ENCODE data around the gene EYS.

Gene EYS

DNA sequence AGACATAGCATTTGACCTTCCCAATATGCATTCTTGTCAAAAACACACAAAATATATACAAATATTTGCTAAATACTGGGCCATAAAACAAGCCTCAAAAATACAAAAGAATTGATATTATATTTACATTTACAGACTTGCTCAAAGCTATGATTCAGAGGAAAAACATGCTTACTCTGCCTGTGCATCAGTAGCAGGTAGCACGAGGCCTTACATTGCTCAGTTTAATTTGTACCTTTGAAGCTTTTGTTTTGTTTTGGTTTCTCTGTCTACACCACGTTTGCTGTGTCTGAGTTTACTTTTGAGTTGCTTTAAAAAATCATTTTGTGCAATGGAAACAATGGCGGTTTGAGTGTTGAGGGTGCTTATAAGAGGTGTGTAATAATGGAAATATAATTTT is 1972.1 kb downstream of the EYS start:
- TF ChIP-seq, protein P1, sequence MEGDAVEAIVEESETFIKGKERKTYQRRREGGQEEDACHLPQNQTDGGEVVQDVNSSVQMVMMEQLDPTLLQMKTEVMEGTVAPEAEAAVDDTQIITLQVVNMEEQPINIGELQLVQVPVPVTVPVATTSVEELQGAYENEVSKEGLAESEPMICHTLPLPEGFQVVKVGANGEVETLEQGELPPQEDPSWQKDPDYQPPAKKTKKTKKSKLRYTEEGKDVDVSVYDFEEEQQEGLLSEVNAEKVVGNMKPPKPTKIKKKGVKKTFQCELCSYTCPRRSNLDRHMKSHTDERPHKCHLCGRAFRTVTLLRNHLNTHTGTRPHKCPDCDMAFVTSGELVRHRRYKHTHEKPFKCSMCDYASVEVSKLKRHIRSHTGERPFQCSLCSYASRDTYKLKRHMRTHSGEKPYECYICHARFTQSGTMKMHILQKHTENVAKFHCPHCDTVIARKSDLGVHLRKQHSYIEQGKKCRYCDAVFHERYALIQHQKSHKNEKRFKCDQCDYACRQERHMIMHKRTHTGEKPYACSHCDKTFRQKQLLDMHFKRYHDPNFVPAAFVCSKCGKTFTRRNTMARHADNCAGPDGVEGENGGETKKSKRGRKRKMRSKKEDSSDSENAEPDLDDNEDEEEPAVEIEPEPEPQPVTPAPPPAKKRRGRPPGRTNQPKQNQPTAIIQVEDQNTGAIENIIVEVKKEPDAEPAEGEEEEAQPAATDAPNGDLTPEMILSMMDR (IDR thresholded peaks at IDR 0.05) = no peak

DNA sequence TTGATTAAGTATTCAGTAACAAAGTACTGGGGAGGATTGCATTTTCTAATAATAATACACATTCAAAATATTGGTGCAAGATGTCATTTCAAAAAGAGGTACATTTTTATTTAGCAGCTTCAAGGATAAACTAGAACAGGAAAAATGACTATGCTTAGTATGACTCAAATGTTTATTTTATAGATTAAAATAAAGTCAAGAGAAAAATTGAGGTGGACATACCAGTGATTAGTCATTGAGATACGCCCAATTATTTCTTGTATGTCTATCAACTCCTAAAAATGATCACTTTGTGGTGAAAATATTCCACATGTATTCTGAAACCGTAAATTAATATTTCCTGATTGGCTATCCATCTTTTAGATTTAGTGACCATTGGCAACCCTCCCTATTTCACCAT is 1974.7 kb downstream of the EYS start:
- TF ChIP-seq, protein P1 (IDR thresholded peaks at IDR 0.05) = no peak

DNA sequence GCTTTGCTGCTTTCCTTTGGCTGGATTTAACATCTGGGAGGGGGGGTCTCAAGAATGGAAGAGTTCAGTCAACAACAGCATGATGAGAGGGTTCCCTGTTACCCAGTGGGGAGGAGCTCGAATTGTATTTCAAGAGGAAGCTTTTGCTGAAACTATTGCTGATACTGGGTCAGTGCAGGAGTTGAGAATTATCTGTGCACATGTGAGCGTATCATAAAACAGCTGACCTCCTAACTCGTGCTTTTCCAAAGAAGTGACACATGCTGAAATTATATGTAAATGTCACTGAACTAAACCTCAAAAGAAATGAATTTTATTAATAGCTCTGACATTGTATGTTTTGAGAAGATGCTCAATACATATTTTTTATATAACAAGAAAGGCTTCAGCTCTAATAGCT is 1975.1 kb downstream of the EYS start:
- TF ChIP-seq, protein P1 (IDR thresholded peaks at IDR 0.05) = no peak

DNA sequence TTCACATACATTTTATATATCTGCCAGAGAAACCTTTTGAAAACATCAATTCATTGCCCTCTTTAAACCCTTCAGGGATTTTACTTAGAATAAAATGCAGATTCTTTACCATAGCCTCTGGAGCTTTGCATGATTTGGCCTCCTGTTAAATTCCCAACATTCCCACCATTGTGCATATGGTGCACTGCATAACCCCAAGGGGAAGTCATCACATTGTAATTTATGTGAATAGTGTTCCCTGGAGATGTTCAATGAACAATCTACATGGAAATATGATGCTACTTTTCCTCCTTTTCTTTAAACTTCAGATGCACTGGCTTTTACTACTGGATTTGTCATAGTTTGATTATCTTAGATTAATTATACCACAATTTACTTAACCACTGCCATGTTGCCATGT is 1976.7 kb downstream of the EYS start:
- TF ChIP-seq, protein P1 (IDR thresholded peaks at IDR 0.05) = no peak

DNA sequence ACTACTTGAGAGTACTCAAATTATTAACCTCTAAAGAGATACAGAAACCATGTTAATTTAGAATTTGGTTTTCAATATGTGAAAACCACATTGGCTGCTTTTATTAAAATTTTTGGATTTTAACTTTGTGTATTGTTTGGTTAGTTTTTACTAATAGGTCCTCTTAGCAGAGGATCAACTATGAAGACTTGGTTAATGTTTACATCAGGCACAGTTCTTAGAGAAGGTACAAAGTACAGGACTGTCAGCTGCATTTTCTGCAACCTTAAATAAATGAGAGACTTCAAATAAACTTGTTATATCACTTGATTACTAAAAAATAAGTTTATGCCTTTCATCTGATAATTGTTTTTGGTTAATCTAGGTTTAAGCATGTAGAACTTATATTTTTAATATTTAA is 1982.3 kb downstream of the EYS start:
- TF ChIP-seq, protein P1 (IDR thresholded peaks at IDR 0.05) = no peak

DNA sequence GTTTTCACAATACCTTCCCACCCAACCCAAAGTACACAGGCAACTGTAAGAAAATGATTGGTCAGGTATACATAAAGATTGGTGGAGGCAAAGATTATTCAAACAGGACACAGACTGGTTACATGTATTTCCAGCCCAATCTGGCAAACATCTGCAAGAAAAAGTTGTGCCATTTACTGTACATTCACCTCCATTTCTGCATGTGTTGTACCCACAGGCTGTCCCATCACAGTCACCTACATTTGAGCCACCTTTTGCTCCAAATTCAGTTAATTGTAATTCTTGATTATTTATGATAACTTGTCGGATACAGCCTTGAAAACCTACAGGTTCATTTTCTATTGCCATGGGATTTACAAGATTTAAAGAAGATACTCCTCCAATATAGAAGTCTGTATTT is 1985.8 kb downstream of the EYS start:
- TF ChIP-seq, protein P1 (IDR thresholded peaks at IDR 0.05) = no peak

DNA sequence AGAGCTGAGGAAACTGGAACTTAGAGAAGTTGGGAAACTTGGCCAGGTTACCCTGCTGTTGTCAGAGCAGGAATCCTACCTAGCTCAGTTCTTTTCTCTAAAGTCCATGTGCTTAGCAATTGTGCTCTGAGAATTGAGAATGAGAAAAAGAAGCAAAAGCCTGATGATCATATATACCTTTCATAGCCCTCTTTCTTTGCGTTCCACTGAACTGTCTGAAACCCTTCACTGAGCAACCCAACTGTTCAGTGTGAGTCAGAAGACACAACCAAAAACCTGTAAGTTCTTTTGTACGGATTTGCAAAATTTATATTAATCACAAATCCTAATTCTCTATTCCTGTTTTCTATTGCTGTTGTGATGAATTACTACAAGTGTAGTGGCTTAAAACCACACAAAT is 1990.9 kb downstream of the EYS start:
- TF ChIP-seq, protein P1 (IDR thresholded peaks at IDR 0.05) = no peak

DNA sequence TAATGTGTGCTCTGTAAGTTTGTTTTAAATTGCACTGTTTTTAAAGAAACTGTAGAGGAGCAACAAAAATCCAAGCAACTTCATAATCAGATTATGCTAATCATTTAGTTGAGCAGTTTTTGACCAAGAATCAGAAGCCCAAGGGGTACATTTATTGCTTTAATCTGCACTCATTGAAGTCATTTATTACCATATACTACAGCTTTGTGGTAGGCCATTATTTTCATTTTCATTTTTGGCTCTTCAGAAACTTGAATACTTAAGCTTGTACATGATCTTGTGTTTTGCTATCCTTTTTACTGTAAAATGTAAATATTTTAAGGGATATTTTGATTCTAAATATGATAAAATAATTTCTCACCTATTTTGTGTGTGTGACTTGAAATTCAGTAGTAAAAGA is 1992.9 kb downstream of the EYS start:
- TF ChIP-seq, protein P1 (IDR thresholded peaks at IDR 0.05) = no peak

Measured in LNCAP (cell line).